Hepatocyte (in vitro differentiated cells): ENCODE data around the gene DNAJC15. TPM values are rescaled to one million over a fixed set of nuclear protein-coding genes. Genes with fewer than 3 reads are reported as not detected.

Experiments
- DNase-seq: peaks from one replicate; pipeline ENCODE4 v3.0.0-alpha.2; 2016; ENCODE audit warnings: low spot score
- H2AFZ ChIP-seq: fragments of 200-600 bp; sonication (generic); 2 replicates; pipeline ENCODE4 v1.6.0; 2016; ENCODE audit warnings: antibody characterized with exemption, mild to moderate bottlenecking
- H3K27ac ChIP-seq: fragments of 200-600 bp; sonication (generic); 2 replicates; pipeline ENCODE4 v1.5.1; 2016; ENCODE audit warnings: mild to moderate bottlenecking
- H3K27me3 ChIP-seq: fragments of 200-600 bp; sonication (generic); 2 replicates; pipeline ENCODE4 v1.6.1; 2016
- H3K36me3 ChIP-seq: fragments of 200-600 bp; sonication (generic); replicated peaks from 2 replicates; pipeline ENCODE4 v1.5.1; 2016; ENCODE audit warnings: low read depth; ENCODE audit not compliant: insufficient read depth
- H3K4me1 ChIP-seq: fragments of 200-600 bp; sonication (generic); 2 replicates; pipeline ENCODE4 v1.5.1; 2016; ENCODE audit warnings: mild to moderate bottlenecking, moderate library complexity; ENCODE audit not compliant: insufficient read depth
- H3K4me2 ChIP-seq: fragments of 200-600 bp; sonication (generic); 2 replicates; pipeline ENCODE4 v1.6.0; 2016
- H3K4me3 ChIP-seq: fragments of 200-600 bp; sonication (generic); 2 replicates; pipeline ENCODE4 v1.5.1; 2016; ENCODE audit warnings: mild to moderate bottlenecking
- H3K79me2 ChIP-seq: fragments of 200-600 bp; sonication (generic); 2 replicates; pipeline ENCODE4 v1.6.0; 2017; ENCODE audit warnings: mild to moderate bottlenecking
- H3K9me2 ChIP-seq: fragments of 200-600 bp; sonication (generic); replicated peaks from 2 replicates; pipeline ENCODE4 v1.6.0; 2017; ENCODE audit warnings: mild to moderate bottlenecking; ENCODE audit not compliant: insufficient read depth
- H3K9me3 ChIP-seq: fragments of 200-600 bp; sonication (generic); 2 replicates; pipeline ENCODE4 v1.5.1; 2016; ENCODE audit warnings: low read depth, mild to moderate bottlenecking
- H4K20me1 ChIP-seq: fragments of 200-600 bp; sonication (generic); 2 replicates; pipeline ENCODE4 v1.6.0; 2016; ENCODE audit warnings: mild to moderate bottlenecking; ENCODE audit not compliant: insufficient read depth, poor library complexity, severe bottlenecking
- CTCF ChIP-seq: fragments of 200-600 bp; sonication (generic); IDR thresholded peaks from 2 replicates; pipeline ENCODE4 v1.5.1; 2016; ENCODE audit warnings: antibody characterized with exemption, mild to moderate bottlenecking; ENCODE audit not compliant: poor library complexity
- EZH2 ChIP-seq: fragments of 200-600 bp; sonication (generic); IDR thresholded peaks from 2 replicates; pipeline ENCODE4 v1.6.1; 2016; ENCODE audit warnings: antibody characterized with exemption, mild to moderate bottlenecking, borderline replicate concordance
- EZH2phosphoT487 ChIP-seq: fragments of 200-600 bp; sonication (generic); IDR thresholded peaks from one replicate; pipeline ENCODE4 v1.6.1; 2018; ENCODE audit warnings: antibody characterized with exemption, mild to moderate bottlenecking, low read depth, moderate library complexity; ENCODE audit not compliant: unreplicated experiment, severe bottlenecking
- WGBS: methylation state at CpG from one replicate; pipeline ENCODE4 v1.1.6; 2016; ENCODE audit warnings: low lambda C conversion rate; ENCODE audit errors: missing lambda C conversion rate; 5-methylcytosine and 5-hydroxymethylcytosine counted together
- polyA plus RNA-seq: library from polyadenylated mRNA; unstranded; fragments of >200 nt; fragmentation: Nextera tagmentation; extraction: Ambion mirVana; gene quantifications from 2 replicates; pipeline ENCODE4 v1.2.1, GENCODE V29; 2016
- total RNA-seq: library from RNA; depleted of rRNA; stranded (reverse); fragments of >200 nt; gene quantifications from 2 replicates; pipeline ENCODE4 v1.2.3, GENCODE V29; 2014

Gene DNAJC15
- total and polyA plus RNA-seq, 2 experiments from 2014 or later, result 3.5 to 10.6 TPM

- Histone ChIP-seq H3K27me3 (no peaks in the 10 kb centered on the region), H3K4me3 (no peak overlapping the region), H3K9me3 (no peaks in the 10 kb centered on the region), H3K27ac (no peak overlapping the region), H3K9me2 (no peaks in the 10 kb centered on the region), H3K36me3 (no peaks in the 10 kb centered on the region), H3K4me1 (no peaks in the 10 kb centered on the region), H3K4me2 (no peak overlapping the region), H2AFZ (no peak overlapping the region), H4K20me1 (no peaks in the 10 kb centered on the region), H3K79me2 (no peaks in the 10 kb centered on the region)
- DNase-seq, result no peak
- 88% methylated on average over 2 of the region's 2 CpGs for WGBS
- TF ChIP-seq EZH2, result no peak
- TF ChIP-seq CTCF, result no peak
- TF ChIP-seq EZH2phosphoT487, result no peak
Observed at GRCh38 chr13:43095771-43096719, 72.7 kb downstream of the DNAJC15 start.

GRCh38 chr13:43100667-43101066 is 77.3 kb downstream of the DNAJC15 start:
- no peak overlapping the region for H3K4me2 ChIP-seq
- H3K36me3 ChIP-seq, result no peaks in the 10 kb centered on the region
- 91% methylated on average over 2 of the region's 2 CpGs for WGBS
- H4K20me1 ChIP-seq, result no peaks in the 10 kb centered on the region
- no peaks in the 10 kb centered on the region for H3K9me2 ChIP-seq
- DNase-seq, result no peak
- no peaks in the 10 kb centered on the region for H3K79me2 ChIP-seq
- no peaks in the 10 kb centered on the region for H3K9me3 ChIP-seq
- H3K27ac ChIP-seq, result no peak overlapping the region
- no peak overlapping the region for H2AFZ ChIP-seq
- TF ChIP-seq EZH2phosphoT487, result no peak
- TF ChIP-seq EZH2, result no peak
- no peak for TF ChIP-seq CTCF
- H3K4me3 ChIP-seq, result no peak overlapping the region
- H3K4me1 ChIP-seq, result no peaks in the 10 kb centered on the region
- H3K27me3 ChIP-seq, result no peaks in the 10 kb centered on the region

GRCh38 chr13:43102304-43102703 is 78.9 kb downstream of the DNAJC15 start:
- H2AFZ ChIP-seq, result no peak overlapping the region
- no peaks in the 10 kb centered on the region for H3K9me3 ChIP-seq
- no peak for DNase-seq
- H3K36me3 ChIP-seq, result no peaks in the 10 kb centered on the region
- H3K4me3 ChIP-seq, result no peak overlapping the region
- no peak overlapping the region for H3K4me2 ChIP-seq
- no peaks in the 10 kb centered on the region for H3K9me2 ChIP-seq
- 93% methylated on average over 4 of the region's 4 CpGs for WGBS
- TF ChIP-seq EZH2phosphoT487, result no peak
- TF ChIP-seq CTCF, result no peak
- no peak for TF ChIP-seq EZH2
- H3K79me2 ChIP-seq, result no peaks in the 10 kb centered on the region
- no peaks in the 10 kb centered on the region for H4K20me1 ChIP-seq
- no peak overlapping the region for H3K27ac ChIP-seq
- H3K4me1 ChIP-seq, result no peaks in the 10 kb centered on the region
- H3K27me3 ChIP-seq, result no peaks in the 10 kb centered on the region
